GM12891 (cell line): ENCODE results near the gene TOPORS.

ENCODE experiments used
- POLR2A ChIP-seq: IDR thresholded peaks from 2 replicates; pipeline ENCODE4 v1.6.1; 2011; ENCODE audit warnings: low read depth, low read length, control low read depth
- POLR2AphosphoS5 ChIP-seq: IDR thresholded peaks from 2 replicates; pipeline ENCODE4 v1.6.1; 2011; ENCODE audit warnings: low read depth, low read length, control low read depth
- POU2F2 ChIP-seq: IDR thresholded peaks from 2 replicates; pipeline ENCODE4 v1.6.1; 2011; ENCODE audit warnings: low read depth, mild to moderate bottlenecking, control low read depth, low read length, moderate library complexity
- SPI1 ChIP-seq: IDR thresholded peaks from 2 replicates; pipeline ENCODE4 v1.6.1; 2011; ENCODE audit warnings: low read depth, low read length, control low read depth
- TAF1 ChIP-seq: IDR thresholded peaks from 2 replicates; pipeline ENCODE4 v1.6.1; 2011; ENCODE audit warnings: low read depth, low read length, control low read depth

GRCh38 chr9:32503008-32503407, 49.4 kb downstream of the TOPORS start:
- TF ChIP-seq POLR2A (no peak), SPI1 (no peak), POU2F2 (no peak), TAF1 (no peak), POLR2AphosphoS5 (no peak)
